ENCODE data around the gene PARP3.

Gene PARP3

DNA sequence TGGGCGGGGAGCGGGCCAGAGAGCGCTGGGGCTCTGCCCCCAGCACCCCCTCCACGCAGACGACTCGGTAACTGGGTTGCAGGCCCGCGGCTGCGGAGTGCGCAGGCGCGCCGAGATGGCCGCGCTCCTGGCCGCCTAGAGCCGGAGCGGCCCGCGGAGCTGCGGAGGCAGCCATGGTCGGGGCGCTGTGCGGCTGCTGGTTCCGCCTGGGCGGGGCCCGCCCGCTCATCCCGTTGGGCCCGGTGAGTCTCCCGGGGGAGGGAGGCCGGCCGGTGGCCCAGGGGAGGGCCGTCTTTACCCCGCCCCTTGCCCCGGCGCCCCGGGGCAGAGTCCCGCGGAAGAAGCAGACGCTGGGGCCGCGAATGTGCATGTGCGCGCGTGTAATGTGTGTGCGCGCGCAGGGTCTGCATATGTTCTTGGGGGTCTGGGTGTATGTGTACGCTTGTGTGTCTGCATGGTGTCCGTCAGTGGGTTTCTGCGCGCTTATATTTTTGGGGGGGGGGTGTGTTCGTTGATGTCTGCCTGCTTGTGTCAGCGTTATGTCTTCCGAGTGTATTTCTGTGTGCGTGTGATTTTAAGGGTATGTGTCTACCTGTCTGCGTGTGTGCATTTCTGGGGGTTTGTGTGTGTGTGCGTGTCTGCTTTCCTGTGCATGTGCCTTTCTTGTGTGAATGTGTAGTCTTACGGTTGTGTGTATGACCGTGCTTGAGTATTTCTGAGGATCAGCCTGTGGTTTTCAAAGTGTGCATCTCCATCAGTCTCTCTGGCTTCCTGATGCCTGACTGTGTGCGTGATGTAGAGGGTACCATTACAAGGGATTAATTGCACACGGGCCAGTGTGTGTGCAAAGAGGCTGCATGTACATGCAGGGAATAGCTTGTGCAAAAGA lies 33.0 kb downstream of the PARP3 start, which contains the start of gene ABHD14A:
Gene ABHD14A (plus strand): TSS at position 102 of the 889 bp plus-strand sequence. CDS start 72 bp downstream, at position 174.
- peak; percentile 61 for DNase-seq
- H3K79me1 ChIP-seq (ENCODE audit: low read length), result no peaks in the 10 kb centered on the region
- H2BK15ac ChIP-seq (replicated peaks; ENCODE audit: low read depth), result no peak within 1 kb of the TSS
- peak within 1 kb of the TSS; percentile 63 for H3K9ac ChIP-seq (ENCODE audit: low read length)
- peak within 1 kb of the TSS; percentile 22 for H2AK5ac ChIP-seq (ENCODE audit: low read length)
- no peaks in the 10 kb centered on the region for H3K36me3 ChIP-seq (ENCODE audit: control insufficient read depth, insufficient read depth, low read length)
- no peak within 1 kb of the TSS for H2BK120ac ChIP-seq (ENCODE audit: low read depth, low read length)
- peak within 1 kb of the TSS; percentile 34 for H3K18ac ChIP-seq (ENCODE audit: low read length)
- no peaks in the 10 kb centered on the region for H3K79me2 ChIP-seq (ENCODE audit: control insufficient read depth, insufficient read depth, low read length)
- H3K27me3 ChIP-seq (ENCODE audit: insufficient read depth, low read length, poor library complexity), result peaks cover 2% of the 10 kb centered on the region
- H3K23ac ChIP-seq (ENCODE audit: low read length), result peak within 1 kb of the TSS; percentile 68
- H2BK5ac ChIP-seq (ENCODE audit: low read length), result no peak within 1 kb of the TSS
- peak within 1 kb of the TSS; percentile 37 for H4K5ac ChIP-seq (ENCODE audit: low read length)
- peak within 1 kb of the TSS; percentile 49 for H3K4me2 ChIP-seq (ENCODE audit: low read length)
- H3K4me1 ChIP-seq (ENCODE audit: control insufficient read depth, low read depth, low read length), result peaks cover 7% of the 10 kb centered on the region
- peak within 1 kb of the TSS; percentile 82 for H3K56ac ChIP-seq (ENCODE audit: low read length)
- H3K4me3 ChIP-seq (ENCODE audit: low read length), result peak within 1 kb of the TSS; percentile 12
- peak within 1 kb of the TSS; percentile 69 for H4K8ac ChIP-seq (ENCODE audit: low read depth, low read length)
- WGBS (ENCODE audit: extremely low coverage, insufficient coverage, low lambda C conversion rate), result no CpG with 5 or more reads among the region's 63 CpGs
- H3K27ac ChIP-seq (ENCODE audit: low read depth, low read length), result no peak within 1 kb of the TSS
- H3K4ac ChIP-seq (ENCODE audit: low read depth, low read length), result peak within 1 kb of the TSS; percentile 56

DNA sequence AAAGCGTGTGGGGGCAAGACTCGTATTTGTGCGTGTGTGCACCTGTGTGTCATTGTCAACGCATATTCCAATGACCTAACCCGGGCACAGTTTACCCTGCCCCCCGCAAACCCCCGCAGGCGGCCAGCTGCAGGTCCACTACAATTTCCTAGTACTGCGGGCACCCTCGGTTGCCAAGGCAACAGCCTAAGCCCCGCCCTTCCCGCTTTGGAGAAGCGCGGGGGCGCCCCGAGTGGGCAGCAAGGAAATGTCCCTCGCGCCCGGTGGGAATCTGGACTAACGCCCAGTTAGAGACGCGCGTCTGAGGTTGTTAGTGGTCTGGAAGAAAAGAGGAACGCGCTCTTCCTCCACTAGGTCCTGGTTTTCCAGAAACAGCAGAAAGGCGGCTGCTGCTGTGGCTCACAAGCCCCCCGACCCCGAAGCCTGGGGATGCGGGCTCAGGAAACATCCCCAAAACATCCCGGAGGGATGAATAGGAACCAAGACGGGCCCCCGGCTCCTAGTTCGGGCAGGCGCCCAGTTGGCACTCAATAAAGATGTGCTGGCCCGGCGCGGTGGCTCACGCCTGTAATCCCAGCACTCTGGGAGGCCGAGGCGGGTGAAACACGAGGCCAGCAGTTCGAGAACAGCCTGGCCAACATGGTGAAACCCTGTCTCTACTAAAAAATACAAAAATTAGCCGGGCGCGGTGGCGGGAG lies 33.8 kb downstream of the PARP3 start:
- Histone ChIP-seq H3K4me3 (ENCODE audit: low read length) (no peak overlapping the region), H3K23ac (ENCODE audit: low read length) (no peak overlapping the region), H4K5ac (ENCODE audit: low read length) (no peak overlapping the region), H3K27ac (ENCODE audit: low read depth, low read length) (no peak overlapping the region), H3K36me3 (ENCODE audit: control insufficient read depth, insufficient read depth, low read length) (no peaks in the 10 kb centered on the region), H3K4me2 (ENCODE audit: low read length) (peak overlapping the region; percentile 49), H2BK5ac (ENCODE audit: low read length) (no peak overlapping the region), H2AK5ac (ENCODE audit: low read length) (no peak overlapping the region), H3K79me1 (ENCODE audit: low read length) (no peaks in the 10 kb centered on the region), H3K4me1 (ENCODE audit: control insufficient read depth, low read depth, low read length) (peaks cover 7% of the 10 kb centered on the region), H4K8ac (ENCODE audit: low read depth, low read length) (no peak overlapping the region), H3K18ac (ENCODE audit: low read length) (no peak overlapping the region), H2BK120ac (ENCODE audit: low read depth, low read length) (no peak overlapping the region), H3K27me3 (ENCODE audit: insufficient read depth, low read length, poor library complexity) (peaks cover 2% of the 10 kb centered on the region), H2BK15ac (replicated peaks; ENCODE audit: low read depth) (no peak overlapping the region), H3K4ac (ENCODE audit: low read depth, low read length) (no peak overlapping the region), H3K79me2 (ENCODE audit: control insufficient read depth, insufficient read depth, low read length) (no peaks in the 10 kb centered on the region), H3K9ac (ENCODE audit: low read length) (peak overlapping the region; percentile 63), H3K56ac (ENCODE audit: low read length) (no peak overlapping the region)
- WGBS (ENCODE audit: extremely low coverage, insufficient coverage, low lambda C conversion rate), result no CpG with 5 or more reads among the region's 46 CpGs
- peak; percentile 54 for DNase-seq

DNA sequence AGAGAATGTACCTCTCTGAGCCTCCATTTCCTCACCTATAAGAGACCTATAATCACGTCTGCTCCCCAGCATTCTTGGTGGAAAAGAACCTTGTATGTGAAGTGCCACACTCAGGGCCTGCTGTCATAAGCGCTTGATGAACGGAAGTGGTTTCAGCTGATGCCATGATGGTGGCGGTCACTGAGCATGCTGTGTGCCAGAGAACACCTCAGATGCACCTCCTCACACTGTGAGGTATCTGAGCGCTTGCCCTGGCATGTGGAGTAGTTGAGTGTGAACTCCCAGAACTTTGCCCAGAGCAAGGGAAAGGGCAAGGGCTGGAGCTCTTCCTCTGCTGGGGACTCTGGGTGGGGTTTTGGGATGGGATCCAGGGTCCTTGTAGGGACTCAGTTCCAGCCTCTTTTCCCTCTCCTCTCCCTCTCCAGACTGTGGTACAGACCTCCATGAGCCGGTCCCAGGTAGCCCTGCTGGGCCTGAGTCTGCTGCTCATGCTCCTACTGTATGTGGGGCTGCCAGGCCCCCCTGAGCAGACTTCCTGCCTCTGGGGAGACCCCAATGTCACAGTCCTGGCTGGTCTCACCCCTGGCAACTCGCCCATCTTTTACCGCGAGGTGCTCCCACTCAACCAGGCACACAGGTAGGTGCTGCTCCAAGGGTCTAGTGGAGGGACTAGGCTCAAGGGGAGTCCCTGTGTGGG lies 35.4 kb downstream of the PARP3 start:
- no peaks in the 10 kb centered on the region for H3K36me3 ChIP-seq (ENCODE audit: control insufficient read depth, insufficient read depth, low read length)
- H4K5ac ChIP-seq (ENCODE audit: low read length), result no peak overlapping the region
- H2BK15ac ChIP-seq (replicated peaks; ENCODE audit: low read depth), result no peak overlapping the region
- H3K27ac ChIP-seq (ENCODE audit: low read depth, low read length), result no peak overlapping the region
- no peak overlapping the region for H3K4me3 ChIP-seq (ENCODE audit: low read length)
- no peak overlapping the region for H3K4me2 ChIP-seq (ENCODE audit: low read length)
- H2BK5ac ChIP-seq (ENCODE audit: low read length), result no peak overlapping the region
- H2BK120ac ChIP-seq (ENCODE audit: low read depth, low read length), result no peak overlapping the region
- H3K56ac ChIP-seq (ENCODE audit: low read length), result no peak overlapping the region
- H3K9ac ChIP-seq (ENCODE audit: low read length), result no peak overlapping the region
- H3K23ac ChIP-seq (ENCODE audit: low read length), result no peak overlapping the region
- H3K18ac ChIP-seq (ENCODE audit: low read length), result no peak overlapping the region
- peaks cover 7% of the 10 kb centered on the region for H3K4me1 ChIP-seq (ENCODE audit: control insufficient read depth, low read depth, low read length)
- DNase-seq, result no peak
- H3K27me3 ChIP-seq (ENCODE audit: insufficient read depth, low read length, poor library complexity), result peaks cover 2% of the 10 kb centered on the region
- no peak overlapping the region for H2AK5ac ChIP-seq (ENCODE audit: low read length)
- H3K4ac ChIP-seq (ENCODE audit: low read depth, low read length), result no peak overlapping the region
- WGBS (ENCODE audit: extremely low coverage, insufficient coverage, low lambda C conversion rate), result no CpG with 5 or more reads among the region's 9 CpGs
- H3K79me2 ChIP-seq (ENCODE audit: control insufficient read depth, insufficient read depth, low read length), result no peaks in the 10 kb centered on the region
- H4K8ac ChIP-seq (ENCODE audit: low read depth, low read length), result no peak overlapping the region
- no peaks in the 10 kb centered on the region for H3K79me1 ChIP-seq (ENCODE audit: low read length)

DNA sequence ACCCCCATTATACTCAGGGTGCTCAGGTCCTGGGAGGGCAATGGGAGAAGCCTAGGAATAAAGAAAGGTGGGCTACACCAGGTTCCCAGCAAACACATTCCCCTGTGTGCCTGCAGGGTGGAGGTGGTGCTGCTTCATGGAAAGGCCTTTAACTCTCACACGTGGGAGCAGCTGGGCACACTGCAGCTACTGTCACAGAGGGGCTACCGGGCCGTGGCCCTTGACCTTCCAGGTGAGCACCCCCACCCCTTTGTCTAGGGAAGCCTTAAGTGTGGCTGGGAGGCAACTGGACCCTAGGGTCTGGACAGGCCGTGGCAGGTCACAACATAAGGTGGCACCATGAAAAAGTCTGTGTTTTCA lies 36.0 kb downstream of the PARP3 start:
- H3K56ac ChIP-seq (ENCODE audit: low read length), result no peak overlapping the region
- H3K79me1 ChIP-seq (ENCODE audit: low read length), result no peaks in the 10 kb centered on the region
- no peak overlapping the region for H2BK120ac ChIP-seq (ENCODE audit: low read depth, low read length)
- peaks cover 2% of the 10 kb centered on the region for H3K27me3 ChIP-seq (ENCODE audit: insufficient read depth, low read length, poor library complexity)
- H3K79me2 ChIP-seq (ENCODE audit: control insufficient read depth, insufficient read depth, low read length), result no peaks in the 10 kb centered on the region
- H3K27ac ChIP-seq (ENCODE audit: low read depth, low read length), result no peak overlapping the region
- no peak overlapping the region for H2AK5ac ChIP-seq (ENCODE audit: low read length)
- H4K5ac ChIP-seq (ENCODE audit: low read length), result no peak overlapping the region
- no peak overlapping the region for H3K4ac ChIP-seq (ENCODE audit: low read depth, low read length)
- no peak for DNase-seq
- no peak overlapping the region for H2BK15ac ChIP-seq (replicated peaks; ENCODE audit: low read depth)
- no peak overlapping the region for H3K23ac ChIP-seq (ENCODE audit: low read length)
- H3K9ac ChIP-seq (ENCODE audit: low read length), result no peak overlapping the region
- no peaks in the 10 kb centered on the region for H3K36me3 ChIP-seq (ENCODE audit: control insufficient read depth, insufficient read depth, low read length)
- H3K4me1 ChIP-seq (ENCODE audit: control insufficient read depth, low read depth, low read length), result peaks cover 7% of the 10 kb centered on the region
- H3K4me2 ChIP-seq (ENCODE audit: low read length), result no peak overlapping the region
- H2BK5ac ChIP-seq (ENCODE audit: low read length), result no peak overlapping the region
- H3K4me3 ChIP-seq (ENCODE audit: low read length), result no peak overlapping the region
- no peak overlapping the region for H4K8ac ChIP-seq (ENCODE audit: low read depth, low read length)
- no peak overlapping the region for H3K18ac ChIP-seq (ENCODE audit: low read length)
- WGBS (ENCODE audit: extremely low coverage, insufficient coverage, low lambda C conversion rate), result no CpG with 5 or more reads among the region's 4 CpGs

DNA sequence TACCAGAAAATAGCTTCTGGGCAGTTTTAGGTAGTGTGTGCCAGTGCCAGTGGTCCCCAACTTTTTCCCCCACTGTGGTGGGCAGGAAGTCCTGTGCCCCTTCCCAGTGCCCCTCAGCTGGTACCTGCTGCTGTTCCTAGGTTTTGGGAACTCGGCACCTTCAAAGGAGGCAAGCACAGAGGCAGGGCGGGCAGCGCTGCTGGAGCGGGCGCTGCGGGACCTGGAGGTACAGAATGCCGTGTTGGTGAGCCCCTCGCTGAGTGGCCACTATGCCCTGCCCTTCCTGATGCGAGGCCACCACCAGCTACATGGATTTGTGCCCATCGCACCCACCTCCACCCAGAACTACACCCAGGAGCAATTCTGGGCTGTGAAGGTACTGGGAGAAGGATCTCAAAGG lies 38.1 kb downstream of the PARP3 start:
- no peak overlapping the region for H3K18ac ChIP-seq (ENCODE audit: low read length)
- no peaks in the 10 kb centered on the region for H3K36me3 ChIP-seq (ENCODE audit: control insufficient read depth, insufficient read depth, low read length)
- H2BK5ac ChIP-seq (ENCODE audit: low read length), result no peak overlapping the region
- peaks cover 7% of the 10 kb centered on the region for H3K4me1 ChIP-seq (ENCODE audit: control insufficient read depth, low read depth, low read length)
- no peak overlapping the region for H3K27ac ChIP-seq (ENCODE audit: low read depth, low read length)
- H2BK15ac ChIP-seq (replicated peaks; ENCODE audit: low read depth), result no peak overlapping the region
- H3K9ac ChIP-seq (ENCODE audit: low read length), result no peak overlapping the region
- no peak overlapping the region for H2BK120ac ChIP-seq (ENCODE audit: low read depth, low read length)
- H3K4me2 ChIP-seq (ENCODE audit: low read length), result no peak overlapping the region
- peaks cover 3% of the 10 kb centered on the region for H3K79me1 ChIP-seq (ENCODE audit: low read length)
- H4K5ac ChIP-seq (ENCODE audit: low read length), result no peak overlapping the region
- no peak overlapping the region for H3K23ac ChIP-seq (ENCODE audit: low read length)
- H3K79me2 ChIP-seq (ENCODE audit: control insufficient read depth, insufficient read depth, low read length), result no peaks in the 10 kb centered on the region
- no peak for DNase-seq
- no peak overlapping the region for H4K8ac ChIP-seq (ENCODE audit: low read depth, low read length)
- H3K4me3 ChIP-seq (ENCODE audit: low read length), result no peak overlapping the region
- H3K56ac ChIP-seq (ENCODE audit: low read length), result no peak overlapping the region
- H3K4ac ChIP-seq (ENCODE audit: low read depth, low read length), result no peak overlapping the region
- H3K27me3 ChIP-seq (ENCODE audit: insufficient read depth, low read length, poor library complexity), result peaks cover 2% of the 10 kb centered on the region
- H2AK5ac ChIP-seq (ENCODE audit: low read length), result no peak overlapping the region
- WGBS (ENCODE audit: extremely low coverage, insufficient coverage, low lambda C conversion rate), result no CpG with 5 or more reads among the region's 10 CpGs
